HCT116 (cell line): Measurements from ENCODE around the gene GALNT18. TPM values are rescaled to one million over a fixed set of nuclear protein-coding genes. Genes with fewer than 3 reads are reported as not detected.

ENCODE experiments used
- ATAC-seq: fragments of 200-7000 bp; cut with Tn5 transposase; 2 replicates; pipeline ENCODE4 v1.9.1; 2020; ENCODE audit warnings: mild to moderate bottlenecking, moderate library complexity
- BruUV-seq: library from RNA; stranded (reverse); fragments of 400-500 nt; replicated peaks from 2 replicates; lab custom pipeline; 2021; lab: Mats Ljungman, UMichigan
- CTCF ChIA-PET: fragments of 300-600 bp; sonication (Branson Sonifier 250); formaldehyde crosslinking; loops from one replicate; lab custom pipeline; 2021; ENCODE audit warnings: antibody characterized with exemption; lab: Charles Lee
- POLR2A ChIA-PET: fragments of 300-600, 350-600 bp; sonication (Branson Sonifier 250); formaldehyde crosslinking; loops from one replicate; lab custom pipeline; 2021; ENCODE audit warnings: antibody characterized with exemption; lab: Charles Lee
- RAD21 ChIA-PET, 2 experiments: fragments of 300-600 bp; sonication (Branson Sonifier 250); formaldehyde crosslinking; loops; one replicate each; lab custom pipeline; 2023; ENCODE audit warnings: low total read pairs in 2 of 2; ENCODE audit not compliant: uncharacterized antibody in 2 of 2, unreplicated experiment in 2 of 2, low non-redundant PET in 1 of 2; lab: Charles Lee
- DNase-seq: peaks from one replicate; pipeline ENCODE4 v3.0.0-alpha.2; 2010; ENCODE audit warnings: low read depth, low spot score
- H2AFZ ChIP-seq: fragments of 200-600 bp; shearing (Covaris generic), sonication (generic); 2 replicates; pipeline ENCODE4 v1.6.1; 2017; ENCODE audit warnings: low read depth, mixed run types, mixed read lengths, antibody characterized with exemption, low read length; ENCODE audit not compliant: poor library complexity, severe bottlenecking
- H3K27ac ChIP-seq: 2 replicates; pipeline ENCODE4 v1.5.1; 2012; ENCODE audit warnings: low read depth, low read length
- H3K27me3 ChIP-seq: fragments of 200-600 bp; sonication (generic); 2 replicates; pipeline ENCODE4 v1.6.1; 2016; ENCODE audit warnings: mixed run types, low read length, mixed read lengths; ENCODE audit not compliant: insufficient read depth
- H3K36me3 ChIP-seq, 2 experiments: fragments of 200-500 bp in 1 of 2; fragments of 200-600 bp in 1 of 2; sonication (Bioruptor generic) in 1 of 2; sonication (generic) in 1 of 2; 2 replicates each; pipeline versions ENCODE4 v1.5.1 to v1.6.1; 2014 to 2016; ENCODE audit warnings: low read length in 2 of 2, inconsistent platforms in 1 of 2, mixed read lengths in 1 of 2, mixed run types in 1 of 2; ENCODE audit not compliant: insufficient read depth in 2 of 2, control insufficient read depth in 1 of 2
- H3K4me1 ChIP-seq, 2 experiments: fragments of 200-600 bp in 1 of 2; sonication (generic) in 1 of 2; 2 replicates each; pipeline versions ENCODE4 v1.5.1 to v1.6.1; 2012 to 2017; ENCODE audit warnings: low read length in 2 of 2, inconsistent platforms in 1 of 2, mild to moderate bottlenecking in 1 of 2, mixed read lengths in 1 of 2, mixed run types in 1 of 2, moderate library complexity in 1 of 2; ENCODE audit not compliant: insufficient read depth in 2 of 2, control insufficient read depth in 1 of 2
- H3K4me2 ChIP-seq: fragments of 200-600 bp; sonication (generic); 2 replicates; pipeline ENCODE4 v1.6.1; 2017; ENCODE audit warnings: mixed run types, low read length, mixed read lengths
- H3K4me3 ChIP-seq, 2 experiments: fragments of 200-600 bp in 1 of 2; sonication (generic) in 1 of 2; replicated peaks in 1 of 2; 2 replicates each; pipeline ENCODE4 v1.5.1; 2011 to 2016; ENCODE audit warnings: low read length in 2 of 2, control low read depth in 1 of 2, low read depth in 1 of 2, mild to moderate bottlenecking in 1 of 2, mixed read lengths in 1 of 2, mixed run types in 1 of 2
- H3K79me2 ChIP-seq: fragments of 200-600 bp; sonication (generic); 2 replicates; pipeline ENCODE4 v1.6.1; 2017; ENCODE audit warnings: mild to moderate bottlenecking, mixed run types, low read length, moderate library complexity, mixed read lengths; ENCODE audit not compliant: insufficient read depth
- H3K9ac ChIP-seq: fragments of 200-600 bp; sonication (generic); 2 replicates; pipeline ENCODE4 v1.6.1; 2016; ENCODE audit warnings: low read length, mixed read lengths
- H3K9me2 ChIP-seq: fragments of 200-600 bp; sonication (generic), shearing (Covaris generic); 2 replicates; pipeline ENCODE4 v1.6.1; 2017; ENCODE audit warnings: mixed run types, mild to moderate bottlenecking, moderate library complexity; ENCODE audit not compliant: insufficient read depth
- H3K9me3 ChIP-seq, 2 experiments: fragments of 200-500 bp in 1 of 2; fragments of 200-600 bp in 1 of 2; sonication (Bioruptor generic) in 1 of 2; sonication (generic) in 1 of 2; 2 replicates each; pipeline ENCODE4 v1.6.1; 2014 to 2017; ENCODE audit warnings: low read length in 2 of 2, mixed read lengths in 2 of 2, inconsistent platforms in 1 of 2, low read depth in 1 of 2, mild to moderate bottlenecking in 1 of 2, mixed run types in 1 of 2, moderate library complexity in 1 of 2; ENCODE audit not compliant: control insufficient read depth in 1 of 2, insufficient read depth in 1 of 2
- H4K20me1 ChIP-seq: fragments of 200-600 bp; sonication (generic), shearing (Covaris generic); 2 replicates; pipeline ENCODE4 v1.6.1; 2017; ENCODE audit warnings: mixed run types, mild to moderate bottlenecking, moderate library complexity; ENCODE audit not compliant: insufficient read depth
- CBX3 ChIP-seq: IDR thresholded peaks from 2 replicates; pipeline ENCODE4 v1.6.1; 2012; ENCODE audit warnings: low read depth
- SRF ChIP-seq: IDR thresholded peaks from 2 replicates; pipeline ENCODE4 v1.6.1; 2012; ENCODE audit warnings: low read depth
- ZNF274 ChIP-seq: fragments of 200-500 bp; sonication (Bioruptor generic); IDR thresholded peaks from 2 replicates; pipeline ENCODE4 v1.6.1; 2014; ENCODE audit warnings: mild to moderate bottlenecking, low read depth, low read length, inconsistent platforms
- intact Hi-C: fragments of 100-400 bp; cut with micrococcal nuclease; formaldehyde crosslinking; loops from 2 replicates; pipeline ENCODE4 v1.10.0; 2022
- total RNA-seq: library from RNA; stranded (reverse); gene quantifications from one replicate; pipeline ENCODE4 v1.2.1, GENCODE V29; 2021; ENCODE audit not compliant: unreplicated experiment
- TF ChIP-seq, protein P1 (sequence below): IDR thresholded peaks from 2 replicates; pipeline ENCODE4 v1.6.1; 2012; ENCODE audit warnings: low read depth
- TF ChIP-seq, protein P2 (sequence below): IDR thresholded peaks from 2 replicates; pipeline ENCODE4 v1.6.1; 2012

Gene GALNT18
- total RNA-seq, 1 experiment from 2014 or later, result 19.9 TPM

- ChIA-PET CTCF (interaction anchor here (0.8 kb wide), 1 partner anchor 10 kb away, joined by 3 read pairs; no protein-coding TSS in a partner anchor), RAD21 (no interaction called here), POLR2A (no interaction called here)
- Histone ChIP-seq H3K36me3 (no peaks in the 10 kb centered on the region), H3K9me3 (no peaks in the 10 kb centered on the region), H3K9me2 (no peaks in the 10 kb centered on the region), H3K4me3 (no peak overlapping the region), H2AFZ (no peak overlapping the region), H3K27ac (no peak overlapping the region), H3K27me3 (peaks cover 3% of the 10 kb centered on the region; the same call in 1 of the 2 replicates), H3K9ac (no peak overlapping the region), H4K20me1 (no peaks in the 10 kb centered on the region), H3K4me2 (no peak overlapping the region), H3K79me2 (no peaks in the 10 kb centered on the region), H3K4me1 (no peaks in the 10 kb centered on the region)
- TF ChIP-seq, protein P1, sequence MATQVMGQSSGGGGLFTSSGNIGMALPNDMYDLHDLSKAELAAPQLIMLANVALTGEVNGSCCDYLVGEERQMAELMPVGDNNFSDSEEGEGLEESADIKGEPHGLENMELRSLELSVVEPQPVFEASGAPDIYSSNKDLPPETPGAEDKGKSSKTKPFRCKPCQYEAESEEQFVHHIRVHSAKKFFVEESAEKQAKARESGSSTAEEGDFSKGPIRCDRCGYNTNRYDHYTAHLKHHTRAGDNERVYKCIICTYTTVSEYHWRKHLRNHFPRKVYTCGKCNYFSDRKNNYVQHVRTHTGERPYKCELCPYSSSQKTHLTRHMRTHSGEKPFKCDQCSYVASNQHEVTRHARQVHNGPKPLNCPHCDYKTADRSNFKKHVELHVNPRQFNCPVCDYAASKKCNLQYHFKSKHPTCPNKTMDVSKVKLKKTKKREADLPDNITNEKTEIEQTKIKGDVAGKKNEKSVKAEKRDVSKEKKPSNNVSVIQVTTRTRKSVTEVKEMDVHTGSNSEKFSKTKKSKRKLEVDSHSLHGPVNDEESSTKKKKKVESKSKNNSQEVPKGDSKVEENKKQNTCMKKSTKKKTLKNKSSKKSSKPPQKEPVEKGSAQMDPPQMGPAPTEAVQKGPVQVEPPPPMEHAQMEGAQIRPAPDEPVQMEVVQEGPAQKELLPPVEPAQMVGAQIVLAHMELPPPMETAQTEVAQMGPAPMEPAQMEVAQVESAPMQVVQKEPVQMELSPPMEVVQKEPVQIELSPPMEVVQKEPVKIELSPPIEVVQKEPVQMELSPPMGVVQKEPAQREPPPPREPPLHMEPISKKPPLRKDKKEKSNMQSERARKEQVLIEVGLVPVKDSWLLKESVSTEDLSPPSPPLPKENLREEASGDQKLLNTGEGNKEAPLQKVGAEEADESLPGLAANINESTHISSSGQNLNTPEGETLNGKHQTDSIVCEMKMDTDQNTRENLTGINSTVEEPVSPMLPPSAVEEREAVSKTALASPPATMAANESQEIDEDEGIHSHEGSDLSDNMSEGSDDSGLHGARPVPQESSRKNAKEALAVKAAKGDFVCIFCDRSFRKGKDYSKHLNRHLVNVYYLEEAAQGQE, result no peak
- TF ChIP-seq CBX3 (no peak), ZNF274 (no peak), SRF (no peak)
- no TSS peak for BruUV-seq
- ATAC-seq (no peak), DNase-seq (no peak)
- intact Hi-C loops, result no loop called here
These were observed 42.1 kb upstream of the GALNT18 start for GRCh38 chr11:11663907-11664306.

DNA sequence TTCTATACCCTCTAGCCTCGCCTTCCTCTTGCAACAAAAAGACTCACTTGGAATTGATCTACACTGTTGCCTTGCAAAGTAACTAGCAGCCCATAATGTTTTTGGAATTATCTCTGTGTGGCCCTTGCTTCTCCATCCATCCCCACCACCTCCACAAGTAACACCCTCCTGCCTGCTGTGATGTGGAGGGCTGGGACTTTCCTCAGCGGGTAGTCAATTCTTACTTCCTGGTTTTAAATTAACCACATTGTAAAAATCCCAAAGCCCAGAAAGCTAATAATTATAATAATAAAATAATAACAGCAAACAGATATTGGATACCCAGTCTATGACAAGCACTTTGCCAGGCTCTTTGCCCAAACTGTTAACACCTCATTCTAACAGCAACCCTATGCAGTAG is 40.8 kb upstream of the GALNT18 start:
- Histone ChIP-seq H3K9ac (no peak overlapping the region), H3K27me3 (peaks cover 3% of the 10 kb centered on the region; the same call in 1 of the 2 replicates), H4K20me1 (no peaks in the 10 kb centered on the region), H3K4me3 (no peak overlapping the region), H3K9me2 (no peaks in the 10 kb centered on the region), H3K9me3 (no peaks in the 10 kb centered on the region), H2AFZ (no peak overlapping the region), H3K4me1 (no peaks in the 10 kb centered on the region), H3K36me3 (no peaks in the 10 kb centered on the region), H3K27ac (no peak overlapping the region), H3K79me2 (no peaks in the 10 kb centered on the region), H3K4me2 (no peak overlapping the region)
- TF ChIP-seq, protein P1, result no peak
- TF ChIP-seq, protein P2, sequence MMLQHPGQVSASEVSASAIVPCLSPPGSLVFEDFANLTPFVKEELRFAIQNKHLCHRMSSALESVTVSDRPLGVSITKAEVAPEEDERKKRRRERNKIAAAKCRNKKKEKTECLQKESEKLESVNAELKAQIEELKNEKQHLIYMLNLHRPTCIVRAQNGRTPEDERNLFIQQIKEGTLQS, result no peak
- RAD21 ChIA-PET, result no interaction called here
- ATAC-seq, result no peak
- DNase-seq, result no peak
- intact Hi-C loops, result no loop called here
- CTCF ChIA-PET, result no interaction called here
- no TSS peak for BruUV-seq
- POLR2A ChIA-PET, result no interaction called here
